Nephron (organoid): ENCODE results near the gene TRPV6.

ENCODE experiments used
- H3K27ac Mint-ChIP-seq, 3 experiments: 2 replicates each; pipeline ENCODE4 v1.8.0; 2020; ENCODE audit warnings: mixed read lengths in 3 of 3, mild to moderate bottlenecking in 2 of 3, moderate library complexity in 1 of 3
- H3K27me3 Mint-ChIP-seq: 2 replicates; pipeline ENCODE4 v1.8.0; 2021; ENCODE audit warnings: low read depth, mild to moderate bottlenecking, moderate library complexity, mixed read lengths
- H3K36me3 Mint-ChIP-seq: 2 replicates; pipeline ENCODE4 v1.8.0; 2020; ENCODE audit warnings: low read depth, mixed read lengths
- H3K4me1 Mint-ChIP-seq: 2 replicates; pipeline ENCODE4 v1.8.0; 2020; ENCODE audit warnings: mixed read lengths
- H3K4me3 Mint-ChIP-seq, 3 experiments: 2 replicates each; pipeline ENCODE4 v1.8.0; 2020; ENCODE audit warnings: mild to moderate bottlenecking in 3 of 3, mixed read lengths in 3 of 3, moderate library complexity in 2 of 3
- H3K9me3 Mint-ChIP-seq: 2 replicates; pipeline ENCODE4 v1.8.0; 2020; ENCODE audit warnings: mixed read lengths
- CTCF ChIP-seq, 3 experiments: fragments of 200-600 bp; sonication (generic); IDR thresholded peaks; one replicate each; pipeline ENCODE4 v1.5.0; 2021; ENCODE audit warnings: antibody characterized with exemption in 3 of 3; ENCODE audit not compliant: unreplicated experiment in 3 of 3

The TRPV6 gene

GRCh38 chr7:142833174-142834048, 52.1 kb downstream of the TRPV6 start:
- no peak overlapping the region for H3K4me3 Mint-ChIP-seq
- H3K36me3 Mint-ChIP-seq, result no peaks in the 10 kb centered on the region
- H3K27me3 Mint-ChIP-seq, result no peaks in the 10 kb centered on the region
- H3K9me3 Mint-ChIP-seq, result no peaks in the 10 kb centered on the region
- no peaks in the 10 kb centered on the region for H3K4me1 Mint-ChIP-seq
- H3K27ac Mint-ChIP-seq, result peak overlapping the region in 1 of 3 experiments; percentile 10
- no peak for TF ChIP-seq CTCF (IDR thresholded peaks at IDR 0.05; ENCODE audit: unreplicated experiment in 3 of 3)

GRCh38 chr7:142832417-142832816, 53.1 kb downstream of the TRPV6 start:
- no peaks in the 10 kb centered on the region for H3K27me3 Mint-ChIP-seq
- TF ChIP-seq CTCF (IDR thresholded peaks at IDR 0.05; ENCODE audit: unreplicated experiment in 3 of 3), result no peak
- H3K36me3 Mint-ChIP-seq, result no peaks in the 10 kb centered on the region
- H3K27ac Mint-ChIP-seq, result no peak overlapping the region
- H3K4me3 Mint-ChIP-seq, result no peak overlapping the region
- H3K4me1 Mint-ChIP-seq, result no peaks in the 10 kb centered on the region
- no peaks in the 10 kb centered on the region for H3K9me3 Mint-ChIP-seq

- no peaks in the 10 kb centered on the region for H3K4me1 Mint-ChIP-seq
- H3K36me3 Mint-ChIP-seq, result no peaks in the 10 kb centered on the region
- H3K27me3 Mint-ChIP-seq, result no peaks in the 10 kb centered on the region
- no peak overlapping the region for H3K4me3 Mint-ChIP-seq
- H3K9me3 Mint-ChIP-seq, result peaks cover 3% of the 10 kb centered on the region
- no peak overlapping the region for H3K27ac Mint-ChIP-seq
- no peak for TF ChIP-seq CTCF (IDR thresholded peaks at IDR 0.05; ENCODE audit: unreplicated experiment in 3 of 3)
Observed at GRCh38 chr7:142827951-142828500, 57.5 kb downstream of the TRPV6 start.

GRCh38 chr7:142822714-142823113, 62.8 kb downstream of the TRPV6 start:
- no peaks in the 10 kb centered on the region for H3K4me1 Mint-ChIP-seq
- TF ChIP-seq CTCF (IDR thresholded peaks at IDR 0.05; ENCODE audit: unreplicated experiment in 3 of 3), result no peak
- H3K4me3 Mint-ChIP-seq, result no peak overlapping the region
- H3K9me3 Mint-ChIP-seq, result peaks cover 11% of the 10 kb centered on the region
- H3K36me3 Mint-ChIP-seq, result no peaks in the 10 kb centered on the region
- no peak overlapping the region for H3K27ac Mint-ChIP-seq
- H3K27me3 Mint-ChIP-seq, result peaks cover 5% of the 10 kb centered on the region
